COR-L47 (cell line): ENCODE data around the gene PYGM.

Experiments used
- DNase-seq: peaks from one replicate; lab custom pipeline; 2025; lab: John Stamatoyannopoulos, UW

The PYGM gene

DNA sequence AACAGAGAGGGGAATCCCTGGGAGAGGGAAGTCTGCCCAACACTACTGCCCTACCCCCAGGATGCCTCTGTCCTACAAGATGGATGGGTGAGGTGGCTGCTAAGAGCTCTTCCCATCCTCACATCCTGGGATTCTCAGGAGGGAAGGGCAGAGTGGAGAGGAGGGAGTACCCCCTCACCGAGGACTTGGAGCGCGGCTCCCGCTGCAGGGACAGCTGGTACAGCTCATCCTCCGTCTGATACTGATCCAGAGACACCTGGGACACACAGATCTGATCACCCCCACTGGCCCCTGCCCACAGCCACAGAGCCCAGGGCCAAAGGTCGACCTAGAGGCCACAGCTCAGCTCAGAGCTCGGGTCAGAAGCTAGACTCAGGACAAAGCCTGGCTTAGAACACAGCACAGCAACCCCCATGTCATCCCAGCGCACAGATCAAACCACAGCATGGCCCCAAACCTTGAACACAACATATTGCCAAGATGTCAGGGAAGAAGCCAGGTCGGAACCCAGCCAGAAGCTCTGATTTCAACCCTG lies 24.0 kb downstream of the PYGM start:
- DNase-seq = no peak

DNA sequence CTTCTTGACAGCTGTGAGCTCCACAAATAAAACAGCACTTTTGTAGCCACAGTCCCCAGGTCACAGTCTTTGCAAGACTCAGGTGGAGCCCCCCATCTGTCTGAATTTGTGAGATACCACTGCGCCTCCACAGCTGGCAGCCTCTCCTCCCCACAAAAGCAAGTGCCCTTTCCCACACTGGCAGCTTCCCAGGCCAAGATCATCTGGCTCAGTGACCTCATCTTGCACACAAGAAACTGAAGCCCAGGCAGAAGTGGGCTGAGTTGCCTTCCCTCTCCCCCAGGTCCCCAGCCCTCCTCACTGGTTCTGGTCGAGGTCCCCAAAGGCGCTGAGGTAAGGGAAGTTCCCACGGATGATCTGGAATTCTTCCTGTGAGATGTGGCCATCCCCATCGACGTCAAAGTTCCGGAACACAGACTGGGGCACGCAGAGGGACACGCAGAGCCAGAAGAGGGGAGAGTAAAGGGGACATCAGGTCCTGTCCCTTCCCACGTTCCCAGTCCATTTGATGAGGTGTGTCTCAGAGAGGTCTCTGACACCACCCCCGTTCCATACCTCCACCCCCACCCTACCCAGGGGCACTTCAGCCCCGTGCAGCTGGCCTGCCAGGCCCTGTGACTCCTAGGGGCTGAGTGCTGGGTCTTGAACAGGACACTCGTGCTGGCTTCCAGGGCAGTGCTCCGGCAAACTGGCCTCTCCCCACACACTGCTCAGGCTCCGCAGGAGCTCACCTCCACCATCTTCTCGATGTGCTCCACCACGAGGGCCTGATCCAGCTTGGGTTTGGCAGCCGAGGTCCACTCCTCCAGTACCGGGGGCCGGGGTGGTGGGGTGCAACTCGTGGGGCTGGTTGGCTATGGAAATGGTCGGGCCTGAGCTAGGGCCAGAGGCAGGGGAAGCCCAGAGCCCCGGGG lies 24.7 kb downstream of the PYGM start:
- DNase-seq = no peak

DNA sequence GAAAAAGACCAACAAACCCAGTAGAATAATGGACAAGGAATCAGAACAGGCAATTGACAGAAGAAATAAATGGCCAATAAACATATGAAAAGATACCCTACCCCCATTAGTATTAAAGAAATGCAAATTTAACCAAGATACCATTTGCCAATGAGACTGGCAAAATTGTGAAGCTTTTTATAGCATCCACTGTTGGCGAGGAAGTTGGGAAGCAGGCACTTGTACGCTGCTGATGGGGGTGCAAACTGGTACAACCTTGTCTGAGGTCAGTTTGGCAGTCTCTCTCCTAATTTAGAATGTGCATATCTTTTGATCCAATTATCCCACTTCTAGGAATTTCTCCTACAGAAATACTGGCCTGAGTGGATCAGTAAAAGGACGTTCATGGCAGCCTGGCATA lies 28.2 kb downstream of the PYGM start:
- DNase-seq = no peak

DNA sequence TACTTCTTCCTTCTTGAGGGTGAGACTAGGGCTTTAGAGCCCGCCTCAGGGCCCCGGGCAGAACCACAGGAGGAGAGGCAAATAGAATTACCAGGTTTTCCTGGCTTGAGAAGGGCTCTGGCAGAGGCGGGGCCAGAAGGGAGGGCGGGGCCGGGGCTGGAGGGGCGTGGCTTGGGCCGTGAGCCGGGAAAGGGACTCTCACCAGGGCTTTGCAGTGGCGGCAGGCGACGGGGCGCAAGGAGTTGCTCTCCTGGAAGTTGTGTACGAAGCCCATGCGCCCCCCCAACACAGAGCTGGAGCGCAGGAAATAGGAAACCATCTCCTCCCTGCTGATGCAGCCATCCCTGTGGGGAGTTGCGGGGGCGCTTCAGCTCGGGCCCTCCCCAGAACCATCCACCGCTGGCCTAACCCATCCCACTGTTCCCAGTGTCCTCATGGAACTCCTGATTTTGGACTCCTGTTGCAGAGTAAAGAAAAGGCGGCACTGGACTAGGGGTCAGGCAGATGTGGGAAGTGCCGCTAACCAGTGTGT lies 29.9 kb downstream of the PYGM start:
- DNase-seq = no peak

DNA sequence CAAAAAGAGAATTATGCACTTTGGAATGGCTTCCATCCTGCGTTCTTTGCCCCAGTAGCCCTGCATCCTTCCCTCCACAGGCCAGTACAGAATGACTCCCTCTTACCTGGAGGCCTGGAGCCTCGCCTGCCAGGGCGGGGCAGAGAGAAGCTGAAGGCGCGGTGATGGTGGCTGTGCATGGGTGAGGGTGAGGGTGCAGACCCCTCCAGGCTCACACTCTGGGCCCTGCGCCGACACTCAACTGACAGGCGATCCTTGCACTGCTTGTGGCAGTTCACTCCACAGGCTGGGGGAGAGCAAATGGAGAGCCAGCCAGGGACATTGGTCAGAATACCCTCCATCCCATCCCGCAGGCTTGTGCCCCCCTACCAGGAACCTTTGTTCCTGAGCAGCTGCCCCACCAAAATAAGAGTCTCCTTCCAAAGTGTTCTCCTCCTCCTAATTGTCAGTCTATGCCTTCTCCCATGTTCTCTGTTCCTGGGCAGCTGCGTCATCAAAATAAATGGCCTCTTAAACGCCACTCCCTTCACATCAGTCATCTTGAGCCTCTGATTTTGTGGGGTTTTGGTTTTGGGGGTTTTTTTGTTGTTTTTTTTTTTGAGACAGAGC lies 30.9 kb downstream of the PYGM start:
- DNase-seq = no peak

DNA sequence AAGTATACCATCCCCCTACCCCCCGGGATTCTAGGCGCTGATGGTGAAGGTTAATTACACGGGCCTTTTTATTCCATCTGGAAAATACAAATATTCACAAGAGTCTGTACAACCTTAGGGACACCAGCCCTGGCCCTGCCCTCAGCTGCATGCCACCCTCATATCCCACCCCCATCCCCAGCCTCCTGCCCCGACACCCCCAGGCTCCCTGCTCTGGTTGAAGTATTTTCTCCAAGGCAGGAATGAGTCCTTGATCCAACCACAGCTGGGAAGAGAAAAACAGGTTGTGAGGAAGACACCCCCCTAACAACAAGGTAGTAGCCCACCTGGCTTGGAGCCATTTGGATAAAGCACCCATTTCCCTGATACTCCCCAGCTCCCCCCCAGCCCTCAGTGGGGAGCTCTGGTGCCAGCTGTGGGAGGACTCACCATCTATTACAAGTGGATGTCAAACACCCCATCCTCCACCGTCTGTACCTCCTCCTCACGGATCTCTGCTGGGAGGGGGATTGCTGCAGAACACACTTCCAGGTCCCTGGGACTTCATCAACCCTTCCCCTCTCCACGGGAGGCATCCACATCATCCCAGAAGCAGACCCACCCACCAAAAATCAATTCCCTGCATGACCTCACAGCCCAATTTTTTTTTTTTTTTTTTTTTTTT lies 32.8 kb downstream of the PYGM start:
- DNase-seq = no peak

DNA sequence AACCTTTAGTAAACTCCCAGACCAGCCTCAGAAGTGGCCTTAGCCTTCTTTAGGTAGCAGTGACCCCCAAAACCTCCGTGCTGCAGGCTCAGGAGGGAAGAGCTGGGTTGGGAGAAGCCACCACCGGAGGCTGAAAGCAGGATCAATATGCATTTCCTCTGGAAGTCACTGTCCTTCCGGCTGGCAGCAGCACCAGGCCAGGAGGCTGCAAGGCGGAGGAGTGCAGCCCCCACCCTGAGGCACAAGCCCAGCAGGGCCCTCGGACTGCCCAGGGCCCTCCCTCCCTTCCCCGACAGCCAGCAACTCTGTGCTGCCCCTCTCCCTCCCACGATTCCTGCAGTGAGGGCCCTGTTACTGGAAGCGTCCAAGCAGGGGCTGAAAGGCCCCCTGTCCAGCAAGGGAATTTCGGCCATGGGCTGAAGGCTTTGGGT lies 33.5 kb downstream of the PYGM start:
- DNase-seq = no peak

DNA sequence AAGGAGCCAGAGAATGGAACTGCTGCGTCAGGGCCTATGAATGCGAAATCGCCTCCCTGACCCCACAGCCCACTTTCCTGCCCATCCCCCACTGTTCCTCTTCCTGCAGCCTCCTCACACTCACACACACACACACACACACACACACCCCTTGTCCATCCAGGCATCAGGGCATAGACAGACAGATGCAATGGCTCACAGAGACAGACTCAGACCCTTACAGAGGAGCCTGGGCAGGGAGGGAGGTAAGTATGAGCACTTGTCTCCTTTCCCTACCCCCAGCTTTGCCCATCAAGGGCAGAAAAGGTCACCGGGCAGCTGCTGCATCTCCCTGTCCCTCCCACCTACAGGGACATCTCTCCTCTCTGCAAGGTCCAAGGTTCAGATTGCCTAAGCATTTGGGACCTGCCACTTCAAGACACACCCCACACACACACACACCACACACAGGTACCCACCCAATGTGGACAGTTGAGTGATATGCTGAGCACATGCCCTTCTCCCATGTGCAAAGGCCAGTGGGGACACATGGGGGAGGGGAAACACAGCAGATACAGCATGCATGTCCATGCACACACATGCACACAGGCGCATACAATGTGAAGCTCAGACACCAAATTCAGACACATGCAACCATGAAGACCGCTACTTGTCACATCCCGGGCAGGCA lies 34.8 kb downstream of the PYGM start:
- no peak for DNase-seq

DNA sequence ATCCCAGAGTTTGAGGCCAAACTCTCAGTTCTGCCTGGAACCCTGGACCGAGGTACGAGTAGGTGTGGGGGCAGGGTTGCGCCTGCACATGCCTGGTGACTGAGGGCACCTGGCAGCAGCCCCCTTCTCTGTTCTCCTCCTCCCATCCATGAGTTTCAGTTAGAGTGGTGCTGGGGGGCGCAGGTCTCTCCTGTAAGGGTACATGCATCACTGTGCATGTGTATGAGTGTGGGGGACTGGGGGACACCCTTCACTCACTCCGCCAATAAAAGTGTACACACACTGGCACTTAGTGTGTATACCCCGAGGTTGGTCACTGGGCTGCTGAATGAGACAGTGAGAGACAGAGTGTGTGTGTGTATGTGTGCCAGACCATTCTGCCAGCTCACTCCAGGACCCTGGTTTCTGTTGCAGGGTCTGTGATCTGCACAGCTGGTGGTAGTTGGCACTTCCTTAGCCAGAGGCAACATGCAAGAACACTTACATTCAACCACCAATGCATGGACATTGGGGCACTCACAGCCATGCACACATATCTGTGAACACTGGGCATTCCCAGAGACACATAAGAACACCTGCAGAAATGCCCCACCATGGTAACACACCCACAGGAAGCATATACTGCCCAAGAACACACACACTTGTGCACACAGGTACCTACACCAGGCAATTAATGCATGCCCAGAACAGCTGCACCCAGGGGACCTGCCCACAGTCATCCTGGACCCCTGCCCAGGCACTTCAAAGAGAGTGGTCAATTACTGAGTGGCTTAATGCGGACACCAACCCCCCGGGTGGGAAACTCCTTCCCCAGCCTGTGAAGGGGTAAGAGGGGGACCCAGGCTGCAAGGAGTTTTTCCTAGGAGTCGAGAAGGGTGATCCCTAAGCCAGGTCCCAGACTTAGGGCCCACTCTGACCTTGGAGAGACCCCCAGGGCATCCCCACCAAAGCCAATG lies 35.6 kb downstream of the PYGM start:
- no peak for DNase-seq

DNA sequence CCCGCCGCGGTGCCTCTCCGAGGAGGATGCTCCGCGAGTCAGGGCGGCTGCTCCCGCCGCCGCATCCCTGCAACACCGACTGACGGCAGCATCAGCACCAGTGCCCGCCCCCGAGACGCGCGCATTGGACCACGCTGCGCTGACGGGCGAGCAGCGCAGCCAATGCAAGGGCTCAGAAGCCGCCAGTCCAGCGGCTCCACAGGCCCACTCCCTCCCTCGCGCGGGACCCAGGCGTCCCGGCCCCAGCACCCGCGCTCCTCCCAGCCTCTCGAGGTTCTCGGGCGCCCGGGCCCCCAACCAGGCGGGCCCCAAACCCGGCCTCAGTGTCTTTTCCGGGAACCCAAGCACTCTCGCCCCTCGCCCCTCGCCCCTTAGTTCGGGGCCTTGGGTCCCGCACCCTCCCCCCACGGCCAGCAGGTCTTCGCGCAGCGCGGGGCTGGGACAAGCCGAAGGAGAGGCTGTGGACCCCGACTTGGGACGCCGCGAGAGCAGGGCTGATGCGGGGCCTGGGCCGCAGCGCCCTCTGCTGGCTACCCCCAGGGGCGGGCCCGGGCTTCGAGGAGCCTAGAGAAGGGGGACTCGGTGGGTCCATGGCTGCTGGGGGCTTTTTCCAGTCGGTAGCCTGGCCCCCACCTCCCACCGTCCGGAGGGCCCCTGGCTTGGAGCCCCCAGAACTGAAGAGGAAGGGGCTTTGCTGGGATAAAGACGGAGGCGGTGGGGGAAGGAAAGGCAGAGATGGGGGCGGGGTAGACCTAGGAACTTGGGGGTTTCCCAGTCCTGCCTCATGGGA lies 36.5 kb downstream of the PYGM start, which contains the start of gene NRXN2:
Gene NRXN2, minus strand, starts transcription at position 81 of the 790 bp plus-strand sequence. CDS start 9,498 bp downstream, outside the sequence.
- DNase-seq = peak; percentile 82

DNA sequence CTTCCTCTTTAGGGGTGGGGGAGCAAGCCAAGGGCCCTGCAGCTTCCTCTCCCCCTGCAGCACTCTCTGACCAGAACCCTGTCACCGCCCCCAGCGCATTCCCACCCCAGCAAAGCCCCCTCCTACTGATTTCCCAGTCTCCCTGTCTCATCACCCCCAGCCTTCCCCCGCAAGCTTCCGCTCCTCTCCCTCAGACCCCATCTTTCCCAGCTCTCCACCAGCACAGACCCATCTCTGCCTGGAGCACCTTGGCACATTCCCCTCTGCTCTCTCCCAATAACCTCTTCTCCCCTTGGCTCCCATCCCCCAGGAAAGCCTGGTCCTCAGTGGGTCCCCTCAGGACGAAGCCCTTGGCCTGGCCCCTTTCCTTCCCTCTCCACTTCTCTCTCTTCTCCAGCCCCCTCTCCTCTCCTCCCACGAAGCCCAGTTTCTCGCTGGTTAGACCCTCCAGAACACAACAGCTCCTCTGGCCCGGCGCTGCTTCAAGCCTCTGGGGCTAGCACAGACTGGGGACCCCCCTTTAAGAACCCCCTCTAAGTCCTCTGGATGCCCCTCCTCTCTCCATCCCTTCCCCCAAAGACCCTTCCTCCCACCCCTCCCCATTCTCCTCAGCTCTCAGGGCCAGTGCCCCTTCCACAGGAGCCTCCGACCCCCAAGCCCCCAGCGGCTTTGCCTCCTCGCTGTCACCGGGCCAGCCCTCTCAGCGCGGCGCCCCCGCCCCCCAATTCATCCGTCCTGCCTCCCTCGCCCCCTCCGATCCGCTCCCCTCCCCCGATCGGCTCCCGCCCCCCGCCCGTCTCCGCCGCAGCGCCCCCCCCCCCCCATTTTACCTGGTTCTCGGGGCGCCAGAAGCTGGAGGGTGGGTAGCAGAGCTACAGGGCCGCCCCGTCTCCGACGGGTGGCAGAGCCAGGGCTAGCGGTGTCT lies 37.4 kb downstream of the PYGM start:
- DNase-seq = no peak

DNA sequence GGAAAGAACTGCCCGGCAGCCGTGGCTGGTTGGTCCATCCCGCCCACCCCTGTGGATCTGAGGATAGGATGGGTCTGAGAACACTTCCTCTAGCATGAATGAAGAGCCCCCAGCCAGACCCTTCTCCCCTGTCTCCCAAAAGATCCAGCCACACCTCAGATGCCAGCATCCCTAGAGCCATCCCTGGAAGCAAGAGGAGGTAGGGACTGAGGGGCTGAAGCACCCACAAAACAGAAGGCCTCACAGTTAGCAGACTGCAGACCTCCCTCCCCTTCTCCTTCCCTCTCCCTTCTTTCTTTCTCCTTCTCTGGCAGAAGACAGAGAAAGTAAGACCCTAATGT lies 38.4 kb downstream of the PYGM start:
- no peak for DNase-seq

DNA sequence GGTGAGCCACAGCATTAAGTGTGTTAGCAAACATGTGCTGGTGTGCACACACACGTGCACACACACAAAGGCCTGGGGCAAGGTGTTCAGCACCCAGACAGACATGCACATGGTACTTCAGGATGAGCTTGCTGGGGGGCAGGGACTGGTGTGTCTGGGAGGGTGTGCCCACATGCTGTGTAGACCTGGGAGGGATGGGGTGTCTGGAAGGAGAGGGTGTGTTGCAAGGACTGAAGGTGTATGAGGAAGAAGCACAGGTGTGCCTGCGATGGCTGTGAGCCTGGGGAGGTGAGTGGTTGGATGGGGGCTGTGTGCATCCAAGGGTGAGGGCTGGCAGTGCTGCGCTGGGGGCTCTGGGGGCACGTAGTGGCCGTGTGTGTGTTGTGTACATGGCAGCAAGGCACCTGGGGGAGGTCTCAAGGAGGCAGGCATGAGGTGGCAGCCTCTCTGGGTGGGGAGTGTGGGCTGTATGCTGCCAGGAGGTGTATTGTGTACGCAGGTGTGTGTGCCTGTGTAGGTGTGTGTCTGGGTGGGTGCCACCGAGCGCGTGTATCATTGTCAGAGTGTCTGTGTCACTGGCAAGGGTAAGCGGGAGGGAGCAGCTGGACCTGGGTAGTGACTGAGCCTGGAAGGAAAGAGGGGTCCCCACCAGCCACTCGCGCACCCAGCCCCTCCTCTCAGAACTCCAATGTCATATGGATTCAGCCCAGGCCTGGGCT lies 39.0 kb downstream of the PYGM start:
- DNase-seq = peak; percentile 37

DNA sequence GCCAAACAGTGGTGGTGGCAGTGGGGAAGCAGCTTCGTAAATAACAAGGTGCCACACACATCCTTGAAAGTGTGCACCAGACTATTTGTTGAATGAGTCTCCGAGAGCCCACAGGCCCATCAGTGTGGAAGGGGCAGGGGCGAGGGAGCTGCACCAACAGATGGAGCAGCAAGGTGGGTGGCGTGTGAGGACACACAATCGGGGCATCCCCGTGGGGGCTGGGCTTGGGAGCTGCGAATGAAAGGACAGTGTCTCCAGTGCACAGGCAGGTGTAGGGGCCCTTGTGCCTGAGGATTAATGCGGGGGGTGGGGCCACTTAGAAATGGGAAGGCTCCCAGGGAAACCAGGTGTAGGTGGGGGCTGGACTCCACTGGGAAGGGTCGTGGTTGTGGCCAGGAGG lies 39.6 kb downstream of the PYGM start:
- DNase-seq = no peak

DNA sequence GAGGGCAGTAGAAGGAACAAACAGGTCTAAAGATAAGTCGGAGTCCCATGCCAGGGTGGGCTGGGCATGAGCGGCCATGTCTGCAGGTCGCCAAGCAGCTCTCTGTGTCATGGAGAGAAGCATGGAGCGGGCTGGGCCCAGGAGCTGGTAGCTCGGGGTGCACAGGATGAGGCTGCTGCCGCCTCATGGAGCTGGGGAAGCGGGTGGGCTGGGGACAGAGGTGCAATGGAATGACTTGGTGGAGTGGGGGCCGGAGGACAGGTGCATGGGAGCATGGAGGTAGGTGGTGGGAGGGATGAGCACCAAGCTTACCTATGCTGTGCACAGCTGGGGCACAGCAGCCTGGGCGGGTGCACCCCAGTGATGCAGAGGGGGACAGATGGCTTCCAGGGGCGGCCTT lies 40.4 kb downstream of the PYGM start:
- DNase-seq = no peak

DNA sequence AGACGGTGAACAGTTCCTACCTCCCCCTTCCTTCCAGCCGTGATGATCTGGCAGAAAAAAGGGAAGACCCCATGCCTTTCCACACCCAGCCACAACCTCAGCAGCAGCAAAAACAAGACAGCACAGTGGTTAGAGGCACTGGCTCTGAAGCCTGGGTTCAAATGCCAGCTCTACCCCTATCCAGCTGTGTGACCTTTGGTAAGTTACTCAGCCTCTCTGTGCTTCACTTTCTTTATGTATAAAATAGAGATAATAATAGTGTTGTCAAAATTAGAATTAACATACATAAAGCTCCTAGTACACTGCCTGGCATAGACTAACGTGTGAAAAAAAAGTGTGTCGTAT lies 41.0 kb downstream of the PYGM start:
- no peak for DNase-seq

DNA sequence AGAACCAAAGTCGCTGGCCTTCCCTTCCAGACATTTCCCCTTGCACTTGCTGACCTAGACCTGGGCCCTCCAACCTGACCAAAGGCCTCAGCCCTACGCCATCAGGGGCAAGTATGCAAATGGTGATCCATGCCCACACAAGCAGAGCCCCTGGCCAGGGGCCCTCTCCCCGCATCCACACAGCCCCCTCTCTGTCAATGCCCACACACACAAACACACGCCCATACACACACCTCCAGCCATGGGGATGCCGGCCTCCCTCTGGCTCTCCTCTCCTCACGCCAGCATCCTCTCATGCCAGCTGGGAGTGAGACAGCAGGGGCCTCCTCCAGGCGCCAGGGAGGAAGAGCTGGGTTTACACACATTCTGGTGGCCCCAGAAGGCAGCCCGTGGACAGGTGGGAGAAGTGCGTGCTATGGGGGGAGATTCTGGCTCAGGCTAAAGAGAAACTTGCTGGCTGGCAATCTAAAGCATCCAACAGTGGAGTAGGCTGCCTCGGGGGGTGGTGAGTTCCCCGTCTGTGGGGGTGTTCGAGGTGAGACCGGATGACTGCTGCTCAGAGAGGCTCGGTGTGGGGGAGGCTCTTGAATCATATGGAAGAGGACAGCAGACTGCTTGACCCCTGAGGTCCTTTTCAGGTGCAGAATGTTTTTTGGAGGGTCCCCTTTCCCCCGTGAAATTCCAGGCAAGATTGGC lies 41.5 kb downstream of the PYGM start:
- no peak for DNase-seq

DNA sequence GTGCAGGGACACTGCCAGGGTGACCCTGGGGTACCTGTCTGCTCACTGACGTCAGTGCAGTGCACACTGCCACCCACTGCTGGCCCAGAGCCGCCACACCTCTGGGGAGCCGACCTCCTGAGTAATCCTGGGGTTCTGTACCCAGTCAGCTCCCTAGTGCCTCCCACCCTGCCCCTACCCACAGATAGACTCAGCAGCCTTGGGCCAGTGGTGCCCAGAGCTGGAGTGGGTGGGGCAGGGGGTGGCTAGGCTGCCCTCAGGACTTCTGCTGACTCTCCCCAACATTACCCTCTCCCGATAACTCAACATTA lies 42.6 kb downstream of the PYGM start:
- DNase-seq = no peak
